Islet precursor cell (in vitro differentiated cells): ENCODE results near the gene LTBP1.

Experiments used
- DNase-seq: peaks from one replicate; pipeline ENCODE4 v3.0.0-alpha.2; 2018

LTBP1 gene

GRCh38 chr2:33083699-33084387 is 137.1 kb downstream of the LTBP1 start:
- no peak for DNase-seq

GRCh38 chr2:33084433-33084832 is 137.7 kb downstream of the LTBP1 start:
- DNase-seq, result no peak

GRCh38 chr2:33085646-33086045 is 138.9 kb downstream of the LTBP1 start:
- DNase-seq, result no peak

GRCh38 chr2:33086400-33087015 is 139.8 kb downstream of the LTBP1 start:
- DNase-seq, result no peak

GRCh38 chr2:33090553-33091134 is 143.9 kb downstream of the LTBP1 start:
- DNase-seq, result no peak

GRCh38 chr2:33091541-33092123 is 144.9 kb downstream of the LTBP1 start:
- DNase-seq, result no peak

GRCh38 chr2:33093283-33093993 is 146.7 kb downstream of the LTBP1 start:
- DNase-seq, result no peak

GRCh38 chr2:33094303-33094702 is 147.6 kb downstream of the LTBP1 start:
- DNase-seq, result no peak

- DNase-seq, result no peak
Measured at GRCh38 chr2:33099989-33100388, 153.2 kb downstream of the LTBP1 start.

GRCh38 chr2:33100921-33101320 is 154.2 kb downstream of the LTBP1 start:
- no peak for DNase-seq

GRCh38 chr2:33104052-33104623 is 157.4 kb downstream of the LTBP1 start:
- DNase-seq, result no peak

GRCh38 chr2:33104726-33105125 is 158.0 kb downstream of the LTBP1 start:
- DNase-seq, result no peak

GRCh38 chr2:33106115-33106514 is 159.4 kb downstream of the LTBP1 start:
- DNase-seq, result no peak

GRCh38 chr2:33107690-33108482 is 161.1 kb downstream of the LTBP1 start:
- DNase-seq, result no peak

- DNase-seq, result peak; percentile 82
Measured at GRCh38 chr2:33108483-33109443, 162.0 kb downstream of the LTBP1 start.

GRCh38 chr2:33110461-33110860 is 163.7 kb downstream of the LTBP1 start:
- DNase-seq, result no peak

- peak; percentile 67 for DNase-seq
Measured at GRCh38 chr2:33111002-33111446, 164.3 kb downstream of the LTBP1 start.

GRCh38 chr2:33115196-33115595 is 168.4 kb downstream of the LTBP1 start:
- DNase-seq, result no peak

- DNase-seq, result no peak
Measured at GRCh38 chr2:33115728-33116127, 169.0 kb downstream of the LTBP1 start.

- no peak for DNase-seq
Measured at GRCh38 chr2:33116799-33117198, 170.0 kb downstream of the LTBP1 start.

GRCh38 chr2:33118651-33119050 is 171.9 kb downstream of the LTBP1 start:
- no peak for DNase-seq
